Activated CD4-positive, alpha-beta T cell treated with anti-CD3 and anti-CD28 coated beads for 1 hour (primary cell): ENCODE results near the gene TUBB4B.
"Not testable (repeated sequence)": the region's sequence is repeated elsewhere in the genome, so short reads cannot be mapped to it uniquely, and the experiment has no call there.

Experiments
- DNase-seq: peaks from one replicate; pipeline ENCODE4 v3.0.0-alpha.2; 2020

Gene TUBB4B

DNA sequence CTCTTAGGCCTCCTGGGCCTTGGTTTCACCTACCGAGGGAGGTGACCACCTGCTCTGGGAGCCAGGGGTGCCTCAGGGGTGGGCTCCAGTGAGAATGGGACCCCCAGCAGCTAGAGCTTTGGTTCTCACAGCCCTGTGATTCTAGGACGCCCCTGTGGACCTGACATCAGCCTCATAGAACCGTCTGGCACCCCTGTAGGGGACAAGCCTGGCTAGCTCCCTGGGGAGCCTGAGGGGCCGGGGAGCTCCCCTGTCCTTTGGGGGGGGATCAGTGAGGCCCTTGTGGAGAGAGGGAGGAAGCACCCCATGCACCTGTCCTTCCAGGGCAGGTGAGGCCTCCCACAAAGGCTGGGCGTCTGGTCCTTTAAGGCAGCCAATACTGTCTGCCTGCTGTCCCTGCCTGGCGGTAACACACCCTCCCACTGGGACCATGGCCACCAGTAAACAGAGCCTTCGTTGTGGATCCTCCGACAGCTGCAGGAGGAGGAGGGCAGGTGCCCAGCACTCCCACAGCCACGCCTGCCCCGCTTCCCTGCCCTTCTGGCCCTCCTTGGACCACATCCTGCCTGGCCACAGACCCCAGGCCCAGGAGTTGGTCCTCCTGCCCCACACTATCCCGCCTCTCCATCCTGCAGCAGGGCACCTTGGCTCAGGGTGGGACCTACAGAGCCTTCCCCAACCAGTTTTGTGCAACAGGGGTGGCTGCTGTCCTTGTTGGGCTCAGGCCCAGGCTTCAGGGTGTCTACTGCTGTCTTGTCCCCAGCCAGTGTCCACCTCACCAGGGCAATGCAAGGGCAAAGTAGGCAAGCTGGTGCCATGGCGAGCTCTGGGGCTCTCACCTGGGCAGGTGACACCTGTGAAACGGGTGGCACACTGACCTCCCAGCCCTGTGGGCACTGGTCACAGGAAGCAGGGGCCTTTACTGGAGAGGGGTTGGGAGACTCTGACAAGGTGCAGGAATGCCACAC, 3.0 kb upstream of the TUBB4B start:
- DNase-seq, result no peak

DNA sequence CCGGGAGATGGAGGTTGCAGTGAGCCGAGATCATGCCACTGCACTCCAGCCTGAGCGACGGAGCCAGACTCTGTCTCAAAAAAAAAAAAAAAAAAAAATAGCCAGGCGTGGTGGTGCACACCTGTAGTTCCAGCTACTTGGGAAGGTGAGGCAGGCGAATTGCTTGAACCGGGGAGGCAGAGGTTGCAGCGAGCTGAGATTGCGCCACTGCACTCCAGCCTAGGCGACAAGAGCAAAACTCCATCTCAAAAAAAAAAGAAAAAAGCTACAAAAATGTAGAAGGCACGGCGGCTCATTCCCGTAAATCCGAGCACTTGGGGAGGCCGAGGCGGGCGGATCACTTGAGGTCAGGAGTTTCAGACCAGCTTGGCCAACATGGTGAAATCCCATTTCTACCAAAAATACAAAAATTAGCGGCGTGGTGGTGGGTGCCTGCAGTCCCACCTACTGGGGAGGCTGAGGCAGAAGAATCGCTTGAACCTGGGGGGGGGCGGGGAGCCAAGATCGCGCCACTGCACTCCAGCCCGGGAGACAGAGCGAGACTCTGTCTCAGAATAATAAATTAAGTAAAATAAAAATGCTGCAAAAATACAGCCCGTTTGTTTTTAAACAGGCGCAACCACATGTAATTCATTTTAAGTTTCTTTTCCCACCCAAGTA, 1.4 kb upstream of the TUBB4B start:
- not testable (repeated sequence) for DNase-seq

- DNase-seq, result peak; percentile 57
Observed at GRCh38 chr9:137240318-137240840, 708 bp upstream of the TUBB4B start.

GRCh38 chr9:137241490-137242268, 592 bp downstream of the TUBB4B start:
- peak; percentile 67 for DNase-seq

GRCh38 chr9:137242269-137243203, 1.4 kb downstream of the TUBB4B start:
- DNase-seq, result no peak

- not testable (repeated sequence) for DNase-seq
Observed at GRCh38 chr9:137243266-137243625, 2.2 kb downstream of the TUBB4B start.

- DNase-seq, result no peak
Observed at GRCh38 chr9:137243626-137244485, 2.8 kb downstream of the TUBB4B start.

- no peak for DNase-seq
Observed at GRCh38 chr9:137244486-137245449, 3.7 kb downstream of the TUBB4B start.

- DNase-seq, result no peak
Observed at GRCh38 chr9:137245450-137246421, 4.6 kb downstream of the TUBB4B start.

- DNase-seq, result no peak
Observed at GRCh38 chr9:137247135-137247915, 6.2 kb downstream of the TUBB4B start.

GRCh38 chr9:137247916-137248175, 6.8 kb downstream of the TUBB4B start:
- no peak for DNase-seq

DNA sequence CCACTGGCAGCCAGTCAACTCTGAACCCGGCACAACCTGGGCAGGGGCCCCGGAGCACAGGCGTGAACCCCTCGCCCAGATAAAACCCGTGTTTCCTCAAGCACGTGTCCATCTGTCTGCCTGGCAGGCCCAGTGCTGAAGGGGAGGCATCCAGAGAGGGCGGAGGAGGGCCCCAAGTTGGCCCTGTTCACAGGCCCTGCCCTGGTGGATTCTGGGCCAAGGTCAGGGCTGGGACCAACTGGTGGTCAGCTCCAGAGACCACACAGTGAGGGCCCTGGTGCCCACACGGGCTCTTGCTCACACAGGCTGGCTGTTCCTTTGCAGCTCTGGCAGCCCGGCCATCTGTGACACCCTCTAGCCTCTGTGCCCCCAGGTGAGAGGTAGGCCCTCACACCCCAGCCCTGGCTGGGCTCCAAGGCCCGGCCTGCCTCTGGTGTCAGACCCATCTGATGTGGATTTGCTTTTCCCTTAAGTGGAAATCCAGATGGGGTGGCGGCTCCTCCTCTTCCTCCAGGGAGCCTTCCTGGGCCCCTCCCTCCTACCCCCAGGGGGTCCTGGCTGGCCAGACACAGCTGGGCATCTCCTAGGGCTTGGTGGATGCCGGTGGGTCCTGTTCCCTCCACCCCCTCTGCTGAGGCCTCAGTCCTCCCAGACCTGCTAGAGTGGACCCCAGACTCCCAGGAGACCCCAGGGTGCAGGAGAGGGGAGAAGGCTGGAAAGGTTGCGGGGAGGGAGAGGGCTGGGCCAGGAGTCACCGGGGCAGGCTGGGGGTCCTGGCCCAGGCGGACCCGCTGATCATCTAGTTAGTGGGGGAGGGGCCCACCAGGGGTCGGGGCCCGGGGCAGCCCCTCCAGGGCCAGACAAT, 9.5 kb downstream of the TUBB4B start:
- no peak for DNase-seq

DNA sequence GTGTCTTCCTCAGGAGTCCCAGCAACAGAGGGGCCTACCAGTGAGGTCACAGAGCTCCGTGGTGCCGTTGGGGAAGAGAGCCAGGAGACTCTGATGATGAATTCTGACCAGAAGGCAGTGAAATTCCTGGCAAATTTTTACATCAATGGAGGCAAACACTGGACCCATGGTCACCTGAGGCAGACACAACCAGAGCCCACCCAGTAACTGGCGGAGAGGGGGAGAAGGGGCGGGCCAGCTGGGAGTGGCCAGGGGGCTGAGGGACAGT, 10.0 kb downstream of the TUBB4B start, which contains the start of gene STPG3:
Gene STPG3, plus strand, starts transcription at position 93 of the 268 bp plus-strand sequence. Its CDS starts 1 bp downstream, at position 94.
- no peak for DNase-seq

DNA sequence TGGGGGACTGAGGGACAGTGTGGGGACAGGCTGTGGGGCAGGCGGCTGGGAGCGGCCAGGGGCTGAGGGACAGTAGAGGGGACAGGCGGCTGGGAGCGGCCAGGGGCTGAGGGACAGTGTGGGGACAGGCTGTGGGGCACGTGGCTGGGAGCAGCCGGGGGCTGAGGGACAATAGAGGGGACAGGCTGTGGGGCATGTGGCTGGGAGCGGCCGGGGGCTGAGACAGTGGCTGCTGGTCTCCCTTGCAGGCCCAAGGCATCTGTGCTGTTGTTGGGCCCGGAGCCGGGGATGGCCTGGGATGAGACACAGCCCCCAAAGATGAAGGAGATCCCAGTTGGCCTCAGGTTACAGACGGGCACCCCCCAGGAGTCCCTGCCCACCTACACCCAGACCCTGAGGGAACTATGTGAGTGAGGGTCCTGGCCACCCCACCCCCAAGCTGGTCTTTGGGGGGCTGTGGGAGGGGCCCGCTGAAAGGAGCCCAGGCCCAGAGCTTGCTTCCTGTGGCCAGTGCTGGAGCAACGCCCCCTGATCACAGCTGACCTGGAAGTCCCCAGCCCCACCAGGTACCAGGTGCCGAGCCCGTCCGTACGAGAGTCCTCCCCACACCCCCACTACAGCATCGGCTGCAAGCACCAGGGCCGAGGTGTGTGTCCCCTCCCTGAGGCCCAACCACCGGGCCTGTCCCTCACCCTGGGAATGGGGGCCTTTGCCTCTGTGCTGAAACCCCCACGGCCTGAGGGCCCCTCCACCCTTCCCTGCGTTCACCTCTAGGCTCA, 10.6 kb downstream of the TUBB4B start:
- no peak for DNase-seq

- DNase-seq, result no peak
Observed at GRCh38 chr9:137252555-137253506, 11.7 kb downstream of the TUBB4B start.
